HEK293 (cell line): ENCODE data around the gene MED19.
A peak's percentile ranks its signal among the peaks of the same experiment; 100 is the strongest.

Source experiments
- HOXA7 ChIP-seq: sonication (generic); formaldehyde crosslinking; IDR thresholded peaks from 2 replicates; pipeline ENCODE4 v1.8.1; 2022; ENCODE audit warnings: missing genetic modification reagents, borderline replicate concordance
- HOXD13 ChIP-seq: sonication (generic); formaldehyde crosslinking; IDR thresholded peaks from 2 replicates; pipeline ENCODE4 v1.8.0; 2022; ENCODE audit warnings: missing genetic modification reagents, borderline replicate concordance
- KLF10 ChIP-seq: fragments of 450-650 bp; IDR thresholded peaks from 2 replicates; pipeline ENCODE4 v1.5.1; 2018; ENCODE audit warnings: missing biosample characterization, mild to moderate bottlenecking, missing genetic modification characterization
- KLF9 ChIP-seq: fragments of 450-650 bp; formaldehyde crosslinking; IDR thresholded peaks from 2 replicates; pipeline ENCODE4 v1.5.1; 2016; ENCODE audit warnings: missing biosample characterization, missing genetic modification characterization, low read depth
- MZF1 ChIP-seq: fragments of 450-650 bp; formaldehyde crosslinking; IDR thresholded peaks from 2 replicates; pipeline ENCODE4 v1.5.1; 2017; ENCODE audit warnings: missing biosample characterization, missing genetic modification characterization, borderline replicate concordance
- SALL2 ChIP-seq: fragments of 450-650 bp; formaldehyde crosslinking; IDR thresholded peaks from 2 replicates; pipeline ENCODE4 v1.5.0; 2017; ENCODE audit warnings: missing biosample characterization, mild to moderate bottlenecking, missing genetic modification characterization, borderline replicate concordance
- SP2 ChIP-seq: fragments of 450-650 bp; formaldehyde crosslinking; IDR thresholded peaks from 2 replicates; pipeline ENCODE4 v1.5.1; 2016; ENCODE audit warnings: missing biosample characterization, missing genetic modification characterization
- SP3 ChIP-seq: fragments of 450-650 bp; formaldehyde crosslinking; IDR thresholded peaks from 2 replicates; pipeline ENCODE4 v1.5.1; 2016; ENCODE audit warnings: missing biosample characterization, missing genetic modification characterization
- ZBTB8A ChIP-seq: fragments of 450-650 bp; formaldehyde crosslinking; IDR thresholded peaks from 2 replicates; pipeline ENCODE4 v1.5.1; 2016; ENCODE audit warnings: missing biosample characterization, missing genetic modification characterization
- ZFP41 ChIP-seq: fragments of 450-650 bp; formaldehyde crosslinking; IDR thresholded peaks from 2 replicates; pipeline ENCODE4 v1.5.1; 2016; ENCODE audit warnings: missing biosample characterization, missing genetic modification characterization, borderline replicate concordance
- ZNF394 ChIP-seq: fragments of 450-650 bp; formaldehyde crosslinking; IDR thresholded peaks from 2 replicates; pipeline ENCODE4 v1.5.1; 2016; ENCODE audit warnings: missing biosample characterization, missing genetic modification characterization, mild to moderate bottlenecking, moderate library complexity, borderline replicate concordance
- ZNF629 ChIP-seq: fragments of 450-650 bp; formaldehyde crosslinking; IDR thresholded peaks from 2 replicates; pipeline ENCODE4 v1.5.1; 2017; ENCODE audit warnings: missing biosample characterization, missing genetic modification characterization
- ZNF654 ChIP-seq: fragments of 450-650 bp; formaldehyde crosslinking; IDR thresholded peaks from 2 replicates; pipeline ENCODE4 v1.5.1; 2016; ENCODE audit warnings: low read depth, missing biosample characterization, missing genetic modification characterization
- ZNF664 ChIP-seq: fragments of 450-650 bp; formaldehyde crosslinking; IDR thresholded peaks from 2 replicates; pipeline ENCODE4 v1.5.1; 2016; ENCODE audit warnings: missing biosample characterization, missing genetic modification characterization
- ZNF670 ChIP-seq: fragments of 450-650 bp; formaldehyde crosslinking; IDR thresholded peaks from 2 replicates; pipeline ENCODE4 v1.5.1; 2016; ENCODE audit warnings: missing biosample characterization, missing genetic modification characterization, low read depth
- ZNF707 ChIP-seq: fragments of 450-650 bp; formaldehyde crosslinking; IDR thresholded peaks from 2 replicates; pipeline ENCODE4 v1.5.1; 2016; ENCODE audit warnings: missing biosample characterization, missing genetic modification characterization
- ZNF791 ChIP-seq: fragments of 450-650 bp; formaldehyde crosslinking; IDR thresholded peaks from 2 replicates; pipeline ENCODE4 v1.5.1; 2016; ENCODE audit warnings: missing biosample characterization, missing genetic modification characterization
- ZNF837 ChIP-seq: fragments of 450-650 bp; formaldehyde crosslinking; IDR thresholded peaks from 2 replicates; pipeline ENCODE4 v1.5.1; 2016; ENCODE audit warnings: missing biosample characterization, missing genetic modification characterization
- TF ChIP-seq, protein P1 (sequence below): fragments of 450-650 bp; formaldehyde crosslinking; IDR thresholded peaks from 2 replicates; pipeline ENCODE4 v1.5.1; 2016; ENCODE audit warnings: missing biosample characterization, missing genetic modification characterization
- TF ChIP-seq, protein P2 (sequence below): fragments of 450-650 bp; formaldehyde crosslinking; IDR thresholded peaks from 2 replicates; pipeline ENCODE4 v1.5.1; 2016; ENCODE audit warnings: missing biosample characterization, missing genetic modification characterization
- TF ChIP-seq, protein P3 (sequence below): fragments of 450-650 bp; formaldehyde crosslinking; IDR thresholded peaks from 2 replicates; pipeline ENCODE4 v1.5.1; 2016; ENCODE audit warnings: missing biosample characterization, missing genetic modification characterization
- TF ChIP-seq, protein P4 (sequence below): fragments of 450-650 bp; formaldehyde crosslinking; IDR thresholded peaks from 2 replicates; pipeline ENCODE4 v1.5.1; 2017; ENCODE audit warnings: missing biosample characterization, mild to moderate bottlenecking, missing genetic modification characterization, moderate library complexity
- TF ChIP-seq, protein P5 (sequence below): fragments of 450-650 bp; formaldehyde crosslinking; IDR thresholded peaks from 2 replicates; pipeline ENCODE4 v1.5.1; 2017; ENCODE audit warnings: missing biosample characterization, missing genetic modification characterization
- TF ChIP-seq, protein P6 (sequence below): fragments of 450-650 bp; formaldehyde crosslinking; IDR thresholded peaks from 2 replicates; pipeline ENCODE4 v1.5.1; 2017; ENCODE audit warnings: missing biosample characterization, missing genetic modification characterization
- TF ChIP-seq, protein P7 (sequence below): fragments of 450-650 bp; formaldehyde crosslinking; IDR thresholded peaks from 2 replicates; pipeline ENCODE4 v1.5.1; 2017; ENCODE audit warnings: missing biosample characterization, missing genetic modification characterization
- TF ChIP-seq, protein P8 (sequence below): fragments of 450-650 bp; formaldehyde crosslinking; IDR thresholded peaks from 2 replicates; pipeline ENCODE4 v1.5.1; 2016; ENCODE audit warnings: missing biosample characterization, missing genetic modification characterization, low read depth

The MED19 gene

DNA sequence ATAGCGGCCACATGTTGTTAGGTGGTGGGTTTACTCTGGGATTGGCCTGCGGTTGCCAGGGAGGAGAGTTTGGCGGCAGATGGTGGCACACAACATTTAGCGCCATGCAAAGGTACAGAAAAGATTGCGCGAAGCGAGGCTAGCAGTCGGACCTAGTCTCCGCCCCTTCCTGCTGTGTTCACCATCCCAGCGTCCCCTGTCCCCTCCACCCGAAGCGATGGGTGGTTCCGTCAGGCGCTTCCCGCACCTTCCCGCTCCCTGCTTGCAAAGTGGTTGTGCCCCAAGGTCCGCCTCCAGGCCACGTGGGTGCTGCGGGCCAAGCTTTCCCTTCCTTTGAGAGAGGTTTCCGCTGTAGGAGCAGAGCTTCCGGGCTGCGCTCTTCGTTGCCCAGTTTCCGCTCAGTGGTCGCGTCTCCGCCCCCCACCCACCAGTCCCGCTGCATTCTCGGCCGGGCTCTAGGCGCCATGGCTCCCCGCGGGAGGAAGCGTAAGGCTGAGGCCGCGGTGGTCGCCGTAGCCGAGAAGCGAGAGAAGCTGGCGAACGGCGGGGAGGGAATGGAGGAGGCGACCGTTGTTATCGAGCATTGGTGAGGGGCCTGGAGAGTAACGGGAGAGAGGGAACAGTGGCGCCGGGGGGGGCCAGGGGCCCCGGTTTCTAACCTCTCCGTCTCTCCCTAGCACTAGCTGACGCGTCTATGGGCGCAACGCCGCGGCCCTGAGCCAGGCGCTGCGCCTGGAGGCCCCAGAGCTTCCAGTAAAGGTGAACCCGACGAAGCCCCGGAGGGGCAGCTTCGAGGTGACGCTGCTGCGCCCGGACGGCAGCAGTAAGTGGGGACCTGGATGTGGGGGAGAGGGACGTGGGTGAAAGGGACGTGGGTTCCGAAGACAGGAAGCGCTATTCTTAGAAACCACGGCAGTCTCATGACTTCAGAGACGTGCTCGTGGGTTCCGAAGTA, 29.4 kb upstream of the MED19 start, which contains the start of gene SELENOH (continued):
- TF ChIP-seq, protein P1, sequence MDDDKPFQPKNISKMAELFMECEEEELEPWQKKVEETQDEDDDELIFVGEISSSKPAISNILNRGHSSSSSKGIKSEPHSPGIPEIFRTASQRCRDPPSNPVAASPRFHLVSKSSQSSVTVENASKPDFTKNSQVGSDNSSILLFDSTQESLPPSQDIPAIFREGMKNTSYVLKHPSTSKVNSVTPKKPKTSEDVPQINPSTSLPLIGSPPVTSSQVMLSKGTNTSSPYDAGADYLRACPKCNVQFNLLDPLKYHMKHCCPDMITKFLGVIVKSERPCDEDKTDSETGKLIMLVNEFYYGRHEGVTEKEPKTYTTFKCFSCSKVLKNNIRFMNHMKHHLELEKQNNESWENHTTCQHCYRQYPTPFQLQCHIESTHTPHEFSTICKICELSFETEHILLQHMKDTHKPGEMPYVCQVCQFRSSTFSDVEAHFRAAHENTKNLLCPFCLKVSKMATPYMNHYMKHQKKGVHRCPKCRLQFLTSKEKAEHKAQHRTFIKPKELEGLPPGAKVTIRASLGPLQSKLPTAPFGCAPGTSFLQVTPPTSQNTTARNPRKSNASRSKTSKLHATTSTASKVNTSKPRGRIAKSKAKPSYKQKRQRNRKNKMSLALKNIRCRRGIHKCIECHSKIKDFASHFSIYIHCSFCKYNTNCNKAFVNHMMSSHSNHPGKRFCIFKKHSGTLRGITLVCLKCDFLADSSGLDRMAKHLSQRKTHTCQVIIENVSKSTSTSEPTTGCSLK (tag by site-specific recombination), result no peak
- TF ChIP-seq ZNF791 (tag by site-specific recombination) (no peak), ZNF654 (no peak; the same call in 1 of the 2 replicates), SALL2 (tag by site-specific recombination) (no peak), ZNF837 (tag by site-specific recombination) (no peak), KLF10 (tag by site-specific recombination) (no peak; the same call in 1 of the 2 replicates), SP2 (peak; percentile 95), SP3 (peak; percentile 95), ZFP41 (no peak), HOXD13 (CRISPR knock-in tag) (no peak), ZNF664 (tag by site-specific recombination) (no peak; the same call in 1 of the 2 replicates), KLF9 (tag by site-specific recombination) (peak; percentile 84), ZNF394 (tag by site-specific recombination) (peak; percentile 83), ZNF629 (tag by site-specific recombination) (peak; percentile 85), ZNF707 (tag by site-specific recombination) (no peak), HOXA7 (no peak), ZNF670 (no peak), MZF1 (tag by site-specific recombination) (peak; percentile 72; the same call in 1 of the 2 replicates), ZBTB8A (tag by site-specific recombination) (peak; percentile 70)
- TF ChIP-seq, protein P2, sequence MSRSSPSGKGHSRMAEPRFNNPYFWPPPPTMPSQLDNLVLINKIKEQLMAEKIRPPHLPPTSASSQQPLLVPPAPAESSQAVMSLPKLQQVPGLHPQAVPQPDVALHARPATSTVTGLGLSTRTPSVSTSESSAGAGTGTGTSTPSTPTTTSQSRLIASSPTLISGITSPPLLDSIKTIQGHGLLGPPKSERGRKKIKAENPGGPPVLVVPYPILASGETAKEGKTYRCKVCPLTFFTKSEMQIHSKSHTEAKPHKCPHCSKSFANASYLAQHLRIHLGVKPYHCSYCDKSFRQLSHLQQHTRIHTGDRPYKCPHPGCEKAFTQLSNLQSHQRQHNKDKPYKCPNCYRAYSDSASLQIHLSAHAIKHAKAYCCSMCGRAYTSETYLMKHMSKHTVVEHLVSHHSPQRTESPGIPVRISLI (tag by site-specific recombination), result no peak
- TF ChIP-seq, protein P3, sequence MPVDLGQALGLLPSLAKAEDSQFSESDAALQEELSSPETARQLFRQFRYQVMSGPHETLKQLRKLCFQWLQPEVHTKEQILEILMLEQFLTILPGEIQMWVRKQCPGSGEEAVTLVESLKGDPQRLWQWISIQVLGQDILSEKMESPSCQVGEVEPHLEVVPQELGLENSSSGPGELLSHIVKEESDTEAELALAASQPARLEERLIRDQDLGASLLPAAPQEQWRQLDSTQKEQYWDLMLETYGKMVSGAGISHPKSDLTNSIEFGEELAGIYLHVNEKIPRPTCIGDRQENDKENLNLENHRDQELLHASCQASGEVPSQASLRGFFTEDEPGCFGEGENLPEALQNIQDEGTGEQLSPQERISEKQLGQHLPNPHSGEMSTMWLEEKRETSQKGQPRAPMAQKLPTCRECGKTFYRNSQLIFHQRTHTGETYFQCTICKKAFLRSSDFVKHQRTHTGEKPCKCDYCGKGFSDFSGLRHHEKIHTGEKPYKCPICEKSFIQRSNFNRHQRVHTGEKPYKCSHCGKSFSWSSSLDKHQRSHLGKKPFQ (tag by site-specific recombination), result no peak
- TF ChIP-seq, protein P4, sequence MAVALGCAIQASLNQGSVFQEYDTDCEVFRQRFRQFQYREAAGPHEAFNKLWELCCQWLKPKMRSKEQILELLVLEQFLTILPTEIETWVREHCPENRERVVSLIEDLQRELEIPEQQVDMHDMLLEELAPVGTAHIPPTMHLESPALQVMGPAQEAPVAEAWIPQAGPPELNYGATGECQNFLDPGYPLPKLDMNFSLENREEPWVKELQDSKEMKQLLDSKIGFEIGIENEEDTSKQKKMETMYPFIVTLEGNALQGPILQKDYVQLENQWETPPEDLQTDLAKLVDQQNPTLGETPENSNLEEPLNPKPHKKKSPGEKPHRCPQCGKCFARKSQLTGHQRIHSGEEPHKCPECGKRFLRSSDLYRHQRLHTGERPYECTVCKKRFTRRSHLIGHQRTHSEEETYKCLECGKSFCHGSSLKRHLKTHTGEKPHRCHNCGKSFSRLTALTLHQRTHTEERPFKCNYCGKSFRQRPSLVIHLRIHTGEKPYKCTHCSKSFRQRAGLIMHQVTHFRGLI (tag by site-specific recombination), result 0 out of 2 replicates have a peak, but pooled peaks have one; percentile 25
- TF ChIP-seq, protein P5, sequence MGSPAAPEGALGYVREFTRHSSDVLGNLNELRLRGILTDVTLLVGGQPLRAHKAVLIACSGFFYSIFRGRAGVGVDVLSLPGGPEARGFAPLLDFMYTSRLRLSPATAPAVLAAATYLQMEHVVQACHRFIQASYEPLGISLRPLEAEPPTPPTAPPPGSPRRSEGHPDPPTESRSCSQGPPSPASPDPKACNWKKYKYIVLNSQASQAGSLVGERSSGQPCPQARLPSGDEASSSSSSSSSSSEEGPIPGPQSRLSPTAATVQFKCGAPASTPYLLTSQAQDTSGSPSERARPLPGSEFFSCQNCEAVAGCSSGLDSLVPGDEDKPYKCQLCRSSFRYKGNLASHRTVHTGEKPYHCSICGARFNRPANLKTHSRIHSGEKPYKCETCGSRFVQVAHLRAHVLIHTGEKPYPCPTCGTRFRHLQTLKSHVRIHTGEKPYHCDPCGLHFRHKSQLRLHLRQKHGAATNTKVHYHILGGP, result no peak
- TF ChIP-seq, protein P6, sequence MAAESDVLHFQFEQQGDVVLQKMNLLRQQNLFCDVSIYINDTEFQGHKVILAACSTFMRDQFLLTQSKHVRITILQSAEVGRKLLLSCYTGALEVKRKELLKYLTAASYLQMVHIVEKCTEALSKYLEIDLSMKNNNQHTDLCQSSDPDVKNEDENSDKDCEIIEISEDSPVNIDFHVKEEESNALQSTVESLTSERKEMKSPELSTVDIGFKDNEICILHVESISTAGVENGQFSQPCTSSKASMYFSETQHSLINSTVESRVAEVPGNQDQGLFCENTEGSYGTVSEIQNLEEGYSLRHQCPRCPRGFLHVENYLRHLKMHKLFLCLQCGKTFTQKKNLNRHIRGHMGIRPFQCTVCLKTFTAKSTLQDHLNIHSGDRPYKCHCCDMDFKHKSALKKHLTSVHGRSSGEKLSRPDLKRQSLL (tag by site-specific recombination), result no peak
- TF ChIP-seq, protein P7, sequence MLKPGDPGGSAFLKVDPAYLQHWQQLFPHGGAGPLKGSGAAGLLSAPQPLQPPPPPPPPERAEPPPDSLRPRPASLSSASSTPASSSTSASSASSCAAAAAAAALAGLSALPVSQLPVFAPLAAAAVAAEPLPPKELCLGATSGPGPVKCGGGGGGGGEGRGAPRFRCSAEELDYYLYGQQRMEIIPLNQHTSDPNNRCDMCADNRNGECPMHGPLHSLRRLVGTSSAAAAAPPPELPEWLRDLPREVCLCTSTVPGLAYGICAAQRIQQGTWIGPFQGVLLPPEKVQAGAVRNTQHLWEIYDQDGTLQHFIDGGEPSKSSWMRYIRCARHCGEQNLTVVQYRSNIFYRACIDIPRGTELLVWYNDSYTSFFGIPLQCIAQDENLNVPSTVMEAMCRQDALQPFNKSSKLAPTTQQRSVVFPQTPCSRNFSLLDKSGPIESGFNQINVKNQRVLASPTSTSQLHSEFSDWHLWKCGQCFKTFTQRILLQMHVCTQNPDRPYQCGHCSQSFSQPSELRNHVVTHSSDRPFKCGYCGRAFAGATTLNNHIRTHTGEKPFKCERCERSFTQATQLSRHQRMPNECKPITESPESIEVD (tag by site-specific recombination), result no peak
- TF ChIP-seq, protein P8, sequence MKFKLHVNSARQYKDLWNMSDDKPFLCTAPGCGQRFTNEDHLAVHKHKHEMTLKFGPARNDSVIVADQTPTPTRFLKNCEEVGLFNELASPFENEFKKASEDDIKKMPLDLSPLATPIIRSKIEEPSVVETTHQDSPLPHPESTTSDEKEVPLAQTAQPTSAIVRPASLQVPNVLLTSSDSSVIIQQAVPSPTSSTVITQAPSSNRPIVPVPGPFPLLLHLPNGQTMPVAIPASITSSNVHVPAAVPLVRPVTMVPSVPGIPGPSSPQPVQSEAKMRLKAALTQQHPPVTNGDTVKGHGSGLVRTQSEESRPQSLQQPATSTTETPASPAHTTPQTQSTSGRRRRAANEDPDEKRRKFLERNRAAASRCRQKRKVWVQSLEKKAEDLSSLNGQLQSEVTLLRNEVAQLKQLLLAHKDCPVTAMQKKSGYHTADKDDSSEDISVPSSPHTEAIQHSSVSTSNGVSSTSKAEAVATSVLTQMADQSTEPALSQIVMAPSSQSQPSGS (tag by site-specific recombination), result no peak
